ENCODE measurements around the gene RAPGEF2.

- TF ChIP-seq CTCF (IDR thresholded peaks at IDR 0.05) (no peak), POLR2A (IDR thresholded peaks at IDR 0.05) (no peak), POLR2AphosphoS5 (IDR thresholded peaks at IDR 0.05) (no peak)
These were observed 234.2 kb downstream of the RAPGEF2 start for GRCh38 chr4:159337041-159337440.

Data from stomach (tissue), 4 donors.